HL-60/S4 treated with retinoic acid at 250 ng/mL for 4 days and 3 days (cell line): ENCODE measurements around the gene KLRC3.
"Not testable (repeated sequence)": the region's sequence is repeated elsewhere in the genome, so short reads cannot be mapped to it uniquely, and the experiment has no call there.

Experiments
- in situ Hi-C: fragments of 300-500 bp; cut with MboI; formaldehyde crosslinking; loops from 2 replicates; pipeline ENCODE4 v1.7.0; 2022; ENCODE audit warnings: low sequenced_read_pairs

The KLRC3 gene

DNA sequence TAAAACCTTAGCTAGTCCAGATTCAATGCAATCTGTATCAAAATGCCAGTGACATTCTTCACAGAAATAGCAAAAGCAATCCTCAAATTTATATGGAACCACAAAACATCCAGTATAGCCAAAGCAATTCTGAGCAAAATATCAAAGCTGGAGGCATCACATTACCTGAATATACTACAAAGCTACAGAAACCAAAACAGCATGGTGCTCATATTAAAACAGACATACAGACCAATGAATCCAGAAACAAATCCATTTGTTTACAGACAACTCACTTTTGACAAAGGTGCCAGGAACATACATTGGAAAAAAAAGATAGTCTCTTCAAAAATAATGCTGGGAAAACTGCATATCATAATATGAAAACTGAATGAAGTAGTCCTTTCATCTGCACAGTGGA is 15.6 kb downstream of the KLRC3 start:
- in situ Hi-C loops: no loop called here

DNA sequence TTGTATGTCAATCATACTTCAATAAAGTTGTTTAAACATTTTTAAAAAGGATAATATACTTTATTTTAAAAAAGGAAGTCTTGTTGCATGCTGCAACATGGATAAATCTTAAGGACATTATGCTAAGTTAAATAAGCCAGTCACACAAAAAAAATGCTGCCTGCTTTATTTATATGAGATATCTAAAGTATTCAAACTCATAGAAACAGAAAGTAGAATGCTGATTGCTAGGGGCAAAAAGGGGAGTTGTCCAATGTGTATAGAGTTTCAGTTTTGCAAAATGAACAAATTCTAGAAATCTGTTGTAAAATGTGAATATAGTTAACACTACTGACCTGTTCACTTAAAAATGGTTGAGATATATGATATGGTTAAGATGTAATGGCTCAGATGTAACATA is 19.6 kb downstream of the KLRC3 start:
- in situ Hi-C loops: no loop called here

DNA sequence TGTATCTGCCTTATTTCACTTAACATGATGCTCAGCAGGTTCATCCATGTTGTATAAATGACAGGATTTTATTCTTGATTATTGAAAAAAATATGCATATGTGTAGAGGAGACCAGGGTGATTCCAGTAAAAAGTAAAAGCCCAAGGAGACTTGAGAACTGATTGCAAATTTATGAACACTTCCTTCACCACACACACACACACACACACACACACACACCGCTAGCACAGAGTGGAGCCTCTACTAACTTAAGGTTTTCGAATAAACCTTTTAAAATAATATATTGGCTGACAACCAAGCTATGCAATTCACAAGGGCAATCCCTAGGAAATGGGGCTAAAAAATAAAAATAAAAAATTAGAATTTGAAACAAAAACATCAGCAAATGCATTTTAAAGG is 22.2 kb downstream of the KLRC3 start:
- in situ Hi-C loops: no loop called here

DNA sequence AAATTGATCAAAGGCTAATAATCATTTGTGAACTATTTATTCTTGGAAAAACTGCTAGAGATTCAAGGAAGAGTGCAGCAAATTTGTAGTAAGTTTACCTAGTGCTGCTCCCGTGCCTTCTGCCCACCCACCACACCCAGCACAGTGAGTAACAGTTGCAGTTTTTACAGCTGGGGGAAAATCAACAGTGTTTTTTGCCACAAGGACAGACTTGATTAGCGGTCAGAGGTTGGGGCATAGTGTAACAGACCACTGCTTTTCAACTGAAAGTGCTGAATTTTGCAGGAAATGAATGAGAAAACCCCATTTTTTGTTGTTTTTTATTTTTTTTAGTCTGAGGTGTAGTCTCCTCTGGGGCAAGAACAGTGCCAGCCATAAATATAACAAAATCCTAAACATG is 23.1 kb downstream of the KLRC3 start:
- in situ Hi-C loops: no loop called here

DNA sequence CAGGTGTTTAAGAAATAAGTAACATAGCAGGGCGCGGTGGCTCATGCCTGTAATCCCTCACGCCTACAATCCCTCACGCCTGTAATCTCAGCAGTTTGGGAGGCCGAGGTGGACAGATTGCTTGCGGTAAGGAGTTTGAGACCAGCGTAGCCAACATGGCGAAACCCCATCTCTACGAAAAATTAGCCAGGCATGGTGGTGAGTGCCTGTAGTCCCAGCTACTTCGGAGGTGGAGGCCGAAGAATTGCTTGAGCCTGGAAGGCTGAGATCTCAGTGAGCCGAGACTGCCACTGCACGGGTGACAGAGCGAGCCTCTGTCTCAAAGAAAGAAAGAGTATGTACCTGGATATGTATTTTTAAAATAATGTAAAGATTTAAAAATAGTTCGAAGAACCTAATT is 24.2 kb downstream of the KLRC3 start:
- in situ Hi-C loops: not testable (repeated sequence)

DNA sequence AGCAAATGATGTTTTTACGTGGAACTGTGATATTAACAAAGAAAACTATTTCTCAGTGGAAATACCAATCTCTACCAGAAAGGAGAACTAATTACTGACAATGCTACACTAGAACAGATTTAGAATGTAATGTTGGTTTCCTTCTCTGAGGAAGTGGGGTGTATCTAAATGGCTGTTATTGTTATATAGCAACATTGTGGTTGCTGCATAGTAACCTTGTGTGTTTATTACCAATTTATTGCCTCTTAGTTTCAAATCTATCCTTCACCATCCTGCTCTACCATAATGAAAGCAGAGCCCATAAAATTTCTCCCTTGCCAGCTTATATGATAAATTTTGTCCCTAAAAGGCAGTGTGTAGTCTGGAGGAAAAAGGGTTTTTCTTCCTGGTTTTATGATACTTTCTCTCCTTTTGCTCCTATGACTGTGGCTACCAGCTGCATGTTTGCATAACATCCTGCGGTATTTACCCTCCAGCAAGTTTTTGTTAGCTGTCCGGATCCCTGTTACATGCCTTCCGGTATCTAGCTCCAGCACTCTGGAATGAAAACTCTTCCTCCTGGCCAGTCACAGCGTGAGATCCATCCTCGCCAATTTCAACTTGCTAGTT is 24.9 kb downstream of the KLRC3 start:
- in situ Hi-C loops: no loop called here

DNA sequence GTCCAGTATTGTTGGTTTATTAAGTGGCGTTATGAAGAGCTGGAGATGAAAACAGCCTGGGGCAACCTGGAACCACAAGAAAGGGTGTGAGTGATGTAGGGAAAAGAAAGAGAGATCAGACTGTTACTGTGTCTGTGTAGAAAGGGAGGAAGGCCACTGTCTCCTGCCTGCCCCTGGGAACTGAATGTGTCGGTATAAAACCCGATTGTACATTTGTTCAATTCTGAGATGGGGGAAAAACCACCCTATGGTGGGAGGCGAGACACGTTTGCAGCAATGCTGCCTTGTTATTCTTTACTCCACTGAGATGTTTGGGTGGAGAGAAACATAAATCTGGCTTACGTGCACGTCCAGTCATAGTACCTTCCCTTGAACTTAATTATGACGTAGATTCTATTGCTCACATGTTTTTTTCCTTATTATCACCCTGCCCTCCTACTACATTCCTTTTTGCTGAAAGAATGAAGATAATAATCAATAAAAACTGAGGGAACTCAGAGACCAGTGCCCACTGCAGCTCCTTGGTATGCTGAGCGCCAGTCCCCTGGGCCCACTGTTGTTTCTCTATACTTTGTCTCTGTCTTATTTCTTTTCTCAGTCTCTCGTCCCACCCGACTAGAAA is 25.8 kb downstream of the KLRC3 start:
- in situ Hi-C loops: not testable (repeated sequence)

DNA sequence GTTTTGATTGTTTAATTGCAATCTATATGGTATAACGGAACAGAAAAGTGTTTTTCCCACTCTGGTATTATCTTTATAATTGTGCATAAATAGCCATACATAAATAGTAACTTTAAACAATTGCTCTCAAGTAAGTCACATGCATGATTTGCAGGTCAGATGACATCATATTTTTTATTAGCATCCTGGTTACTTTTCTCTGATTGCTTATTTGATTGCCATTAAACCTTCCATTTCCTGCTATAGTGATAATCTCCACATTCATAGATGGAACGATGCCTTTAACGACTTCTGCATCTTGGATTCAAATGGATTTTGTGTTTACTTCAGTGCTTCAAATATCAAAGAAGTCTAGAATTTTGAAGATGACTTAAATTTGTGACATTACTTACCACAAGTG is 27.1 kb downstream of the KLRC3 start:
- in situ Hi-C loops: no loop called here

DNA sequence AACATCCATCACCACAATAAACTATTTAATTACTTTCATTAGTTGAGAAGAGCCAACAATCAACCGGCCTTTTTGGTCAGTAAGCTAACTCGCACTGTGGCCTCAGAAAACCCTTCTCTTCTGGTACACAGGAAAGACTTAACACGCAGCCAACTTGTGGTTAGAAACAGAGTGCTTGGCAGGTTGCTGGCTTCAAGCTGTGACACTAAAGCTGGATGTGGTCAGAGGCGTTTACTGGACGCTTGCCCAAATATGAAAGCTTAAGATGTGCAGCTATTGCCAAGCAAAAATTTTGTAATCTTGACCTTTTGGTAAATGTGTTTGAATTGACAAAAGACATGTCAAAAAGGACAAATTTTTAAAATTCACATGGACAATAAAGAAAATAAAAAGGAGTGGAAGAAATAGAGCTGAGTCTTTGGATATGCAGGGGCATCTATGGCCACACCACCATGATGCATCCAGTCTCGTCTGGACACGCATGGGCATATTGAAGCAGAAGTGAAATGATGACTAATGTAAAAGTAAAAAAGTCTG is 27.9 kb downstream of the KLRC3 start:
- in situ Hi-C loops: no loop called here

DNA sequence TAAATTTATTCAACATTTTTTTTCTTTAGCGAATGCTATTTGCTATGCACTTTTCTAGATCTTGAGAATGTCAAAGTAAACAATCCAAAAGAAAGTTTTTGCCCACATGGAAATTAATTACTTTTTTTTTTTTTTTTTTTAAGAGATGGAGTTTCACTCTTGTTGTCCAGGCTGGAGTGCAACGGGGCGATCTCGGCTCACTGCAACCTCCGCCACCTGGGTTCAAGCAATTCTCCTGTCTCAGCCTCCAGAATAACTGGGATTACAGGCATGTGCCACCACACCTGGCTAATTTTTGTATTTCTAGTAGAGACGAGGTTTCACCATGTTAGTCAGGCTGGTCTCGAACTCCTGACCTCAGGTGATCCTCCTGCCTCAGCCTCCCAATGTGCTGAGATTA is 29.4 kb downstream of the KLRC3 start:
- in situ Hi-C loops: not testable (repeated sequence)

DNA sequence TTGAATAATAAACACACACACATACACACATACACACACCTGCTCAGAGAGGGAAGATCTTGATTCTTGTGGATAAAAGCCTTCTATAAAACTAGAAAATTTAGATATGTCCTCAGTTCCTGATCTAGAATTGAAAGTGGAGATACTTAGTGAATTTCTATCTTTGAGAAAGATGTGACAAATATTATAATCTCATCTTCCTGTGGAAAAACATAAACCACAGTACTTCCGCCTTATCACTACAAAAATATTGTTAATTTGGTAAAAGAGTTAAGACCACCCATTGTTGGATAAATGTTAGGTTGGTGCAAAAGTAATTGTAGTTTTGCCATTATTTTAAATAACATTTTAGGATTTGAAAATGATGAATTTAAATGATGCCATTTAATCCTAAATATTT is 30.5 kb downstream of the KLRC3 start, which contains the start of gene KLRK1:
TSS of gene KLRK1 (minus strand) at position 138 of the 400 bp plus-strand sequence. CDS start 1,231 bp downstream, outside the sequence.
- in situ Hi-C loops: no loop called here

DNA sequence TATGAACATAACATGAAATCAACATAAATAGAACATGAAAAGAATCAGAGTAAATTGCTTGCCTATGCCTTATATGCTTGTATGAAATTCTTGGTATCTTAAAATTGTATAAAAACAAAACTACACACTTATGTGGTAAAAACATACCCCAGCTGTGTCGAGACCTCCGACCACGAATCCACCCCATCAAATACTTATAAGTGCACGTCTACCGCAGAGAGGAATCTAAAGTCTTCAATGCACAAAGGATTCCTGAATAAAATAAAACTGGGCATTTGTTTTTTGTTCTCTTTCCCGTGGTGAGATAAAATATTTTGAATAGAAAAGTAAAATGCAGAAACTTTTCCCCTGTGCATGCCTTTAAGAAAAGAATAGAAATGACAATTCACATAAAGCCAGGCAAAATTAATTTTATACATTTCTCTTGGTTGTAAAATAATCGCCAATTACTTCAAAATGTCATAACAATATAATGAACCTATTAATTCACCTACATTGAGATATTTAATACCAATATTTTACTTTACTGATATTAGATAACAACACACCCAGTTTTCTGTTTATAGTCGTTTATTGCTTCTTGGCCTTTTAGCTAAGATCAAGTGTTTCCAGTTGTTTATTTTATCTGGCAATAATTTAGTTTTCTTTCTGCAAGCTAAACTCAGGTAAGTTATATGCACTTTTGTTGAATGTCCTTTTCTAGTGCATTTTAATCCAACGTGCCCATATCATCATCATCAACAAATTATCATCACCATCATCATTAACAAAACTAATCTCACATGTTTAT is 31.6 kb downstream of the KLRC3 start:
- in situ Hi-C loops: no loop called here

DNA sequence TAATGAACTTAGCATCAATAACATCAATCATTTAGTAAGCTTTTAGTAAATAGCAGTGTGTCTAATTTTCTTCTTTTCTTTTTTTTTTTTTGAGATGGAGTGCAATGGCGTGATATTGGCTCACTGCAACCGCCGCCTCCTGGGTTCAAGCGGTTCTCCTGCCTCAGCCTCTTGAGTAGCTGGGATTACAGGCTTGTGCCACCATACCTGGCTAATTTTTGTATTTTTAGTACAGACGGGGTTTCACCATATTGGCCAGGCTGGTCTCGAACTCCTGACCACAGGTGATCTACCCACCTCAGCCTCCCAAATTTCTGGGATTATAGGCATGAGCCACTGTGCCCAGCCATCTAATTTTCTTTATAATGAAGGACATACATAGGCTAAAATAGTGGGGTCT is 32.9 kb downstream of the KLRC3 start:
- in situ Hi-C loops: not testable (repeated sequence)

DNA sequence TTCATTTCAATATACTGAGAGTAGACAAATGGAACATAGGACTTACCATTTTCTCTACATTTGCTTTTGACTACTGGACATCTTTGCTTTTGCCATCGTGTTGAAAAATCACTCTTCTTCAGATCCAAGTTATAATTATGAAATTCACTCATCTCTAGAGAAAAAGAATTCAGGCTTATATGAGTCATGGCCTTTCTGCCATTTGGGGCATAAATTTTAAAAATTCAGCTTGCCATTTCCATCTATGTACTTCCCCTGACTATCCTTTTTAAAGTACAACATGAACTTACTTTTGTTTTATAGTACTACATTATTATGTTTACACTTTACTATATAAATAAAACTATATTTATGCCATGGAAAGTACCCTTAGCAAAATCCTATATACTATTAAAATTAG is 33.5 kb downstream of the KLRC3 start:
- in situ Hi-C loops: no loop called here

DNA sequence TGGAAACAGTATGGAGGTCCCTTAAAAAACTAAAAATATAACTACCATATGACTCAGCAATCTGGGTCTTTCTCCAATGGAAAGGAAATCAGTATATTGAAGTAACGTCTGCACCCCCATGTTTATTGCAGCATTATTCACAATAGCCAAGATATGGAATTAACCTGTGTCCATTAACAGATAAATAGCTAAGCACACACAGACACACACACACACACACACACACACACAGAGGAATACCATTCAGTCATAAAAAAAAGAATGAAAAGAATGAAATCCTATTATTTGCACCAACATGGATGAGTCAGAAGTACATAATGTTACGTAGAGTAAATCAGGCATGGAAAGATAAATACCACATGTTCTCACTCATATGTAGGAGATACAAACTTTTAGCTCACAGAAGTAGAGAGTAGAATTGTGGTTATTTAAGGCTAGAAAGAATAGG is 35.2 kb downstream of the KLRC3 start:
- in situ Hi-C loops: no loop called here

DNA sequence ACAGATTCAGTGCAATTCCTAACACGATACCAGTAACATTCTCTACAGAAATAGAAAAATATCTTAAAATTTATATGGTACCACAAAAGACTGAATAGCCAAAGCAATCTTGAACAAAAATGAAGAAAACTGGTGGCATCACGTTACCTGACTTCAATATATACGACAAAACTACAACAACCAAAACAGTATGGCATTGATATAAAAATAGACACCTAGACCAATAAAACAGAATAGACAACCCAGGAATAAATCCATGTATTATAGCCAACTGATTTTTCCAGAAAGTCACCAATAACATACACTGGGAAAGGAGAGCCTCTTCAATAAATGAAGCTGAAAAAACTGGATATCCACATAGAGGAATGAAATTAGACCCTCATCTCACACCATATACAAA is 36.2 kb downstream of the KLRC3 start:
- in situ Hi-C loops: no loop called here

DNA sequence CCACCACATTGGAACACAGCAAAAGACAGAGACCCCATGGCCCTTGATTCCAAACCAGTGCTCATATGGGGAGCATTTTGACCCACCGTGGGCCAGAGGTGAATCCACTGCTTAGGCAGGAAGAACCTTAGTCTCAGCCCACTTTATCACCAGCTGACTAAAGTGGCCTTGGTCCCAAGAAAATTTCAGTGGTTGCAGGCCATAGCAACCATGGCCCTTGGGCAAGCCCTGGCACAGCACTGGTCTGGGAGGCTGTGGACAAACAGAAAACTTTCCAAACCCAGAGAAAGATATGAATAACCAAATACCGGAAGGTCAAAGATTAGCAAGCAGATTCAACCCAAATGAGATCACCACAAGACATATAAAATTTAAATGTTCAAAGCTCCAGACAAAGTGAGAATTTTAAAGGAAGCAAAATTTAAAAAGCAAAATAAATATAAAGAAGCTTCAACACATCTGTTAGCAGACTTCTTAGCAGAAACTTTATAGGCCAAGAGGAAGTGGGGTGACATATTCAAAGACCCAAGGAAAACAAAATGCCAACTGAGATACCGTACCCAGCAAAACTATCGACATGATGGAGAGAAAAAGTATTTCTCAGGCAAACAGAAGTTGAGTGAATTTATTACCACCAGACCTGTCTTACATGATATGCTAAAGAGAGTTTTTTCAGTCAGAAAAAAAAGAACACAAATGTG is 38.3 kb downstream of the KLRC3 start:
- in situ Hi-C loops: no loop called here

DNA sequence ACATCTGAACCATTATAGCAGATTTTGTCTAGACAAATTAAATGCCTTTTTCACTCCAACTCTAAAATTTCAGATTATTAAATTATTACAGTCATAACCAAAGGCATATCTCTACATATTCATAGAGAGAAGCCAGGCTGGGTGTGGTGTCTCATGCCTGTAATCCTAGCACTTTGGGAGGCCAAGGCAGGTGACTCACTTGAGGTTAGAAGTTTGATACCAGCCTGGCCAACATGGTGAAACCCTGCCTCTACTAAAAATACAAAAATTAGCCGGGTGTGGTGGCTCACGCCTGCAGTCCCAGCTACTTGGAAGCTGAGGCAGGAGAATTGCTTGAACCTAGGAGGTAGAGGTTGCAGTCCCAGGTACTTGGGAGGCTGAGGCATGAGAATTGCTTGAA is 41.7 kb downstream of the KLRC3 start:
- in situ Hi-C loops: not testable (repeated sequence)

DNA sequence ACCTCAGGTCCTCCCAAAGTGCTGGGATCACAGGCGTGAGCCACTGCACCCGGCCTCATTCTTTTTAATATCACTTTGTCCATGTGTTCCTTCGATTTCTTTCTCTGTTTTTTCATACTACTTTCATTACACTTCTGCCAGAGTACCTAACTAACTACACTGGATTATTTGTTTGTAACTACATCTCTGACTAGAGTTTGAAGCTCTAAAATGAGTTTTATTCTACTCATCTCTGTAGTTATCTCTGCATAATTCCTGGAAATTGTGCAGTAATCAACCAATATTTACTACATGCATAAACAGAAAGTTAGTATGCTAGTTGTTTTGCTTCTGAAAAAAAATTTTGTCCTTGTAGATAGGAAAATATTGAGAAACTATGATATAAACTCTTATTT is 45.8 kb downstream of the KLRC3 start:
- in situ Hi-C loops: no loop called here

DNA sequence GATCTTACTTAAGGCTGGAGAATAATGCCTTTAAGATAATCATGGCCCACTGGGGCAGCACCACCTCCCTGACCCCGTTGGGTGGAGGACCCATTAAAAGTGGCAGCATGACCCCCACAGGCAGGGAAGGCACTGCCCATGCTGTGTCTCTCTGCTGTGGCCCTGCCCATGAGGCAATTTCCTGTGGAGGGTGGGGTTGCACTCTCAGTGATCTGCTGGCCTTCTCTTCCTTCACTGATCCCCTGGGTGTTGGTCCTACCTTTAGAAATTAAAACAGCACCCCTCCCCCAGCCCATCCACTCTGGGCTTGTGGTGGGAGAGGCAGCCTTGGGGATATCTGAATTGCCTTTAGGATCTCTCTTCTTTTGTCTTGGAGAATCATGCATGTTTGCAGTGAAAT is 47.8 kb downstream of the KLRC3 start:
- in situ Hi-C loops: no loop called here

DNA sequence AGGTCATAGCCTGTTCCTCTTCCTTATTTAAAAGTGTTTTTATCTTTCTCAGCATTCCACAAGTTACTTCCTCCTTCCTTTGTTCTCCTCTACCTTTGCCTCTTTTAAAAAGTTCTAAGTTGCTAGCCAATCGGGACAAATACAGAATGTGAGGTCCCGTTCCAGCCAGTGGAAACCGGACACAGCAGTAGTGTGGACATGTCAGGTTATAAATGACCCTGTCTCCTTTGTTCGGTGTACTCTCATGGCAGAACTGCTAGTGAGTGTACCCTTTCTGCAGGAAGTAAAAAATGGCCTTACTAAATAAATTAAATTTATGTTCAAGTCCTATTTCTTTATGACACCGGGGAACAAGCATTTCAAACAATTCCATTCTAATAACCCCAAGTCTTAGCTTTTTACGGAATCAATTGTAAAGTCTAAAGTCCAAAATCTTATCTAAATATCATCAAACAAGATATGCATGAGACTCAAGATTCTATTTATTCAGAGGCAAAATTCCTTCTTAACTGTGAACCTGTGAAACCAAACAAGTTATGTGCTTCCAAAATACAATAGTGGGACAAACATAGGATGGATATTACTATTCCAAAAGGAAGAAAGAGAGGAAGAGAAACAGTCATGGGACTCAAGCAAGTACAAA is 48.4 kb downstream of the KLRC3 start:
- in situ Hi-C loops: not testable (repeated sequence)
